ENCODE data around the gene CAPS2.

- TF ChIP-seq CEBPZ (IDR thresholded peaks at IDR 0.05; ENCODE audit: low read depth, low read length) (no peak), NBN (IDR thresholded peaks at IDR 0.05) (no peak), FOXK2 (IDR thresholded peaks at IDR 0.05) (no peak), MTA3 (IDR thresholded peaks at IDR 0.05; ENCODE audit: borderline replicate concordance, low read length) (no peak), ZNF687 (IDR thresholded peaks at IDR 0.05) (no peak), TCF12 (IDR thresholded peaks at IDR 0.05; ENCODE audit: low read depth, low read length) (no peak), FOS (IDR thresholded peaks at IDR 0.05; ENCODE audit: borderline replicate concordance, extremely low read depth, insufficient read length) (no peak), TAF1 (IDR thresholded peaks at IDR 0.05; ENCODE audit: borderline replicate concordance, low read depth, low read length) (no peak), POLR2AphosphoS5 (IDR thresholded peaks at IDR 0.05; ENCODE audit: low read length) (no peak)
These were observed 11.7 kb upstream of the CAPS2 start for GRCh38 chr12:75341873-75342272.
